Measurements from ENCODE around the gene PPP3CA.
"Not testable (repeated sequence)": the region's sequence is repeated elsewhere in the genome, so short reads cannot be mapped to it uniquely, and the experiment has no call there.

The PPP3CA gene

GRCh38 chr4:101205916-101206315, 141.4 kb downstream of the PPP3CA start:
- DNase-seq = peak; percentile 11

DNA sequence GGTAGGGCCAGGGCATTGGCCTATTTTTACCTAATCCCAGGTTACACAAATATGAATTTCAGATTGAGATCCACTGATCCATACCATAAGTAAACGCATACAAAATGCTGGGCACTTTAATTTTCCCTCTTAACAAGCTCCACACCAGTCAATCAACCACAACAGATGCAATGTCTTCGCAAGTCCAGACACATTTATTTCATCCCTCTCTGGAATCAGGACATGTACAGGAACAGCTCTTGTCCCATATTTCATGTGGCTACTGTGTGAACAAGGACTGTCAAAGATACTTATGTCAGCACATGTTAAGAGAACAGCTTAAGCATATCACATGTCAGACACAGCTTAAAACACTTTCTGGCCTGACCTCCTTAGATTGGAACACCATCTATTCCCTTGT, 145.9 kb downstream of the PPP3CA start:
- DNase-seq = no peak

DNA sequence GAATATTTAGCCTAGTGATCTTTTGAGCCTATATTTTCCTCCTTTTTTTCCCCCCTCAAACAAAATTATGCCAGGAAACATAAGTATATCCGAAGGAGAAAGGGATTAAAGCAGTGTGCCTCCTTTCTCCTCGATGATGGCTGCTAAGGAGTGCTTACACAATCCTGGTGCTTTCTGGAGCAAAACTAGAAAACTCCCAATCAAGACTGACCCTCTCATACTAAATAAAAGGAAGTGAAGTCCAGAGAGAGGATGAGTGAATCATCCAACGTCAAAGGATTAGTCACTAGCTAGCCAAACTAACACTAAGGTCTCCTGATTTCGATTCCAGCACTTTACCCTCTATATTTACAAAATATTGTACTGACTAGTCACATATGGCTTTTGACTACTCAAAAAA, 146.8 kb downstream of the PPP3CA start:
- DNase-seq = no peak

DNA sequence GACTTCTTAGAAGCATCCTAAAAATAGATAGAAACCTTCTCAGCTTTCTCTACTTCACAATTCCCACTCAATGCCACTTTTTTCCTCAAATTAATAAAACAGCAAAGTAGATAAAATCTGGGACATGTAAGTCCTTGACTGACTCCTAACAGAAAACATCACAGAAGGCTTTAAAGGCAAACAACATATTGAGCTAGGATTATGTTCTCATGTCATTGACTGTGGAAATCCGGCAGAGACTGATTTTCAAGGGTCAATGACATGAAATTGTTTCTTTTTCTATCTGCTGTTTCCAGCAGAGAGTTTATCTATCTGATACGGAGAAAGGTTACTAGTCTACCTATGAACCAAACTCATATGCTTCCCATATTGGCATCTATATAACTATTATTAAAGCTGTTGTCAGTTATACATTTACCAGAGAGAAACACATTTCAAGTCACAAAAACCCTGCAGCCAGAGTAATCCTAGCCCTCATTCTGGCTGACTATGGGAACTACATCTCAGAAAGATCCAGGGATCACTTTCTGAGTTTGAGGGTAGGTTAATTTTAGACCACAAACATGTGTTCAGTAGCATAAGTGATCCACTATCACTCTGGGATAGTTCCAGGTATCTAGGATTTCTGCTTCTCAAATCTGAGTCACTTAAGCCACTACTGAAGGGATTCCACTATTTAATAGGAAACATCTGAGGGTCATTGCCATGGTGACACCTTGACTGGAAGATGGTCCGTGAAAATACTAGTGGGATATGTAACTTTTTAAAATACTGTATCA, 147.6 kb downstream of the PPP3CA start:
- DNase-seq = no peak

DNA sequence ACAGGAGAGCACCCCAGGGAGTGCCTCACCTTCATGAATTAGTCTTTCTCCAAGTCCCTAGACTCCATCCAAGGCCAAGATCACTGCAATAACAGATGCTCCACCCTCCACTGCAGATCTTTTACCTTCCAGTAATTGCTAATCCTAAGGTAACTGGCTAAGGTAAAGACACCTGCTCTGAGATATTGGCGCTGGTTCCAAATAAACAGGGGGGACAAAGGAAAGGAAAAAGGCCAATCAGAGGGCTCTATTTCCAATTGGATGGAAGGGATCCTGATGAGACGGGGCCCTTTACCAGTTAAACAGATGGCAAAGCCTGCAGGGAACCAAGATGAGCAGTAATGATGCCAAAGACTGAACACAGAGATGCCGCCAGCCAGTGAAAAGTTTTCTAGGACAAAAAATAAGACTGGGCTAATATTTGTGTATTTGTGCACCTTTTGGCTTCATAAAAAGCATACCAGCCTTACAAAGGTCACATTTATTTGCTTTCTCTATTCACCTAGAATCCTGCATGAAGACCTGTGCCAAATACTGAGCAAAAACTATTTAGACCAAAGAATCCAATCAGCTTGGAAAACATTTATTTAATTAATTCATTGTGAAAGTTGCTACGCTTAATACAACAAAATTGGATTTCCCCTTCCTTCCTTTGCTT, 148.5 kb downstream of the PPP3CA start:
- no peak for DNase-seq

- no peak for DNase-seq
Measured at GRCh38 chr4:101197350-101197749, 150.0 kb downstream of the PPP3CA start.

DNA sequence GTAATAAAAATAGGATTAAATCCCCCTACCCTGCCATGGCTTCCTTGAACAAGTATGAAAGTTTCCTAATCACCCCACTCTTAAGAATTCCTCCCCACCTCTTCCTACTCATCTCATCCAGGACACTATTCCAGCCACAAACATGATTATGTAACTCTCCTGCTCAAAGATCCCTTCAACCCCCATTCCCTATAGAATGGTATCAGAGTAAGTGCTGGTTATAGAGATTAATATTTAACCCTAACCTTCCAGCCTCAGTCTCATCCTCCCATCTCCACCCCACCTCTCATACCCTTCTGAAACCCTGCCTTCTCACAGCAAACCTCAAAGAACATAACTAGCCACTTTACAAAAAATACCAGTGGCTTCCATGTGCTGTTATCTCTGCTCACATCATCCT, 155.1 kb downstream of the PPP3CA start:
- DNase-seq = no peak

DNA sequence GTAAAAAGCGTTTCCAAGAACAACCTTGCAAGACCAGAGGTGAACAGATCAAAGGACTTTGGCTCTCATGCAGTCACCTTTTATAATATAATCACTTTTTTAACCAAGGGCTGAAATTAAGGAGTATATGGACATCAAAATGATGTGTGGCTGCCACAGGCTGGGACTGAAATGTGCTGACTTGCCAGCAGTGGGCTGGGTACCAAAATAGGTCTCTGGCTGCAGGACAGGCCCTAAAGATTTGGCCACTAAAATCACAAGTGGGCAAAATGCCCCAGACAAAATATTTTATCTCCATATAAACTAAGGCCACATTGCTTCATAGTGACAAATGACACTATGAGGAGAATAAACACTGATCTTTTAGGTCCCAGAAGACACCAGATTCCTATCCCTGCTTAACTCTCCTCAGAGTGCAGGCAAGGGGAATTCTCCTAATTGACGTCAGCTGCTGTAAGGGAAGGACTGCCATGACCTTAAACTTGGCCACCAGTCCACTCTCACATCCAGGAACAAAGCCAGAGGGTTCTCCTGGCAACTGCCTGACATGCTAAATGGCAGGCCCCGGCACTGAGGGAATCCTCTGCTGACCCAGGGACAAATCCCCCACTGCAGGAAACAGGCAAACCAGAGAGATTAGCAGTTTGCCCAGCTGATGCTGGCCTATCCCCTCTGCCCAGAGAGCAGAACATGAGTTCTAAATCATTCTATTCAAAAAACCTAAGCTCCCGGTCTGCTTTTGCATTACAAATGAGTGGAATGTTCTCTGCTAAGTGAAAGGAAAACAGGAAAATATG, 155.8 kb downstream of the PPP3CA start:
- DNase-seq = no peak

- DNase-seq = no peak
Measured at GRCh38 chr4:101190751-101191150, 156.6 kb downstream of the PPP3CA start.

DNA sequence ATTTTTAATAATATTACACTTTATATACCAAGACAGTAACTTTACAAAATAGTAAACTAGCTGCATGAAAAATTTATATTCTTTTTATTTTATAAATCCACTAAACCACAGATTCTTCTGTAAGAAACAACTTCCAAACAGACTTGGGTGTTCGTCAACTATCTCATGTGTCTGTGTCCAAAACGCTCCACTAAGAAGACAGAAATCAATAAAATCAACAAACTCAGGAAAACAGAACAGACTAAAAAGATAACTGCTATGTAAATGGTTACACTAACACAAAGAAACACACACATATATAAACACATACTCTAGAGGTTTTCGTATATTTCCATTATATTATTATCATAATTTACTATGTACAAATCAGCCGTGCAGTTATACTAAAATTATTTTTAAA, 158.4 kb downstream of the PPP3CA start:
- no peak for DNase-seq

GRCh38 chr4:101187841-101188240, 159.5 kb downstream of the PPP3CA start:
- no peak for DNase-seq

DNA sequence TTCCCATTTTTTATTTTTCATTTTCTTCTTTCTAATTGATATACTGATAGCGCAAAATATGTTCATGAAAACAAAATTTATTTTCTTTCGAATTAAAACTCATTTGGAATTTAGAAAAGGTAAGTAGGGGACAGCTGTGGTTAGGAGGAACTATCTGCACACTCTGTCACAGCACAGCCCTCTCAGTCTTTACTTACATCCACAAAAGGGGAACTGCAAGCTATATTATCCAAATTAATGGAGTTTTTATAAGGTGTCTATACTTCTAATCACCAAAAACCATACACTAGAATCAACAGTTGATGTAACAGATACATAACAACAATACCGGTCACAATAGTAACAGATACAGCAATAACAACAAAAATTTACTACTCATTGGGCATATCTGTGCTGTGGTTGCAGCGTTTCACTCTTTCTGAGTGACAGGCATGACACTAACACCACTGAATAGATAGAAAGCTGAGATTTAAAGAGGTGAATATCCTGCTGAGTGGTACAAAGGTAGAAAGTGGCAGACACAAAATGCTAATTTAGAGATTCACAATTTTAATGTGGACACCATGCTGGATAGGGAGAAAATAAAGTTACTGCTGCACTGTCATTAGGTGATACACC, 160.7 kb downstream of the PPP3CA start:
- no peak for DNase-seq

DNA sequence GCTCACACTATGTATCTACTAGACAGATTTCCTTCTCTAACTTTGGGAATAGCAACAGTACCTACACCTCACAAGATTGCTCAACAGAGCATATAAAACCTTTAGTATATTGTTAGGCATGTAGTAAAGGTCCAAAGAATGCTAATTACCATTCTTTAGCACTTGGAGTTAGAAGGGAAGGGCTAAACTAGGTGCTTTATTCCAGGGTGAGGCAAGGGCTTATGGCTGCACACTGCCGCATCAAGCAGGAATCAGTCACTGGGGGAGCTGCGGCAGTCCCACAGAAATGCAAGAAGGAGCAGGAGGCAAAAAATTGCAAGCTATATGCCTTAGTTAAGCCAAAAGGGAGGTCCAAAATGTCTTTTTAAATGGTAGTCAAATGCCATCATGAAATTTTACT, 162.7 kb downstream of the PPP3CA start:
- no peak for DNase-seq

DNA sequence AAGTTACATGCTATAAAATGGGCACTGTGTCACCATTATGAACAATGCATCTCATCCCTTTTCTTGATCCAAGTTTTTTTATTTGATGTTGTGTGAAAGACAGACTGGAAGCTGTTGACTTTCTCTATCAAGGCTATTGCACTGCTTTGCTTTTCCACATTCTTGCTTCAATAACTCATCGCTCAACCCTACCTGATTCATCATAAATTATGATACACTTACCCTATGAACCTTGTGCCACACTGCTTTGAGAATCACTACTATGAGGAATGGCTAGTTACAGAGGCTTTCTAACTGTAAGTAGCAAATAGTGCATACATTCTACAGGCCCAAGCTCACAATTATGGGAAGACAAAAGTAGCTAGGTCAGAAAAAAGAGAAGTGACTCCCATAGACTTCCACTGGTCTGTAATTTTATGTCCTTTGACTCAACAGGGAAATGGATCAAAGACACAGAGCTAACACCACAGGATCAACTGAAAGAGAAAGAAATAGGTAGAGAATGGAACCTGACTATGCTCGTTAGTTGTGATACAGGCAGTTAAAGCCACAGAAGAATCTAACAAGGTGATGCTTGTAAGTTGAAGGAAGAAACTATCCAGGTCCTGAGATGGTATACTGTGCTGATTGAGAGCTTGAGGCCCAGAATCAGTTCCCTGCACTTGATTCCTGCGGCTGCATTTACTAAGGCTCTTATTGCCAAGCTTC, 163.5 kb downstream of the PPP3CA start:
- no peak for DNase-seq

DNA sequence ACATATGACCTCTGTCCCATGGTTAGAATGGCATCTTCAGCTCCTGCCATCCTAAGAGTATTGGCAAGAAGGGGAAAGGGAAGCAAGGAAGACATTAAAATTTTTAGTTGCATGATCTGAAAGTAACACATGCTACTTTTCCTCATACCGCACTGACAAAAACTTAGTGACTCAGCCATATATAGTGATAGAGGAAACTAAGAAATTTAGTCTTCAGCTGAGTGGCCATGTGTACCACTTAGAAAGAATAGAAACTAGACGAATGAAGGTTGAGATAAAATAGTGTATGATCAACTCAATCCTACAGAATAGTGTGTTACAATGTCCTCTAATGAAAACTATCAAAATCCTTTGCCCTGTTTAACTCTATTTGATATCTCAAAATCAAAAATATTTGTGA, 164.1 kb downstream of the PPP3CA start:
- DNase-seq = no peak

- not testable (repeated sequence) for DNase-seq
Measured at GRCh38 chr4:101182688-101183087, 164.6 kb downstream of the PPP3CA start.

DNA sequence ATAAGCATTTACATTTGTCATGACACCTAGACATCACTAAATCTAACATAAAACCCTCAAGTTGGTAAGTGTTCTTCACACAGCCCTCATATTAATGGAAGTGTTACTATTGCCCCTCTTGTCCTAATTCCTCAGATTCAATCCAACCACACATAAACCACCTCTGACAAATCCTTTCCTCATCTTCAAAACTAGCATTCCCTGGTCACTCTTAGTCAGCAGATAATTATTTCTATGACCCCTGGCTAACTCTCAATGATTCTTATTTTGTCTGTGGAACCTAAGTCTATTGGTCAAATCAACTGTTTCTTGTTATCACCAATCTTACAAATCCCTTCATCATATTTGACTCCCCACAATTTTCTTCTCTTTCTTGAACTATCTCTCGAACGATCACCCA, 168.6 kb downstream of the PPP3CA start:
- no peak for DNase-seq

GRCh38 chr4:101177154-101177553, 170.2 kb downstream of the PPP3CA start:
- DNase-seq = no peak

- DNase-seq = no peak
Measured at GRCh38 chr4:101175896-101176676, 171.2 kb downstream of the PPP3CA start.

DNA sequence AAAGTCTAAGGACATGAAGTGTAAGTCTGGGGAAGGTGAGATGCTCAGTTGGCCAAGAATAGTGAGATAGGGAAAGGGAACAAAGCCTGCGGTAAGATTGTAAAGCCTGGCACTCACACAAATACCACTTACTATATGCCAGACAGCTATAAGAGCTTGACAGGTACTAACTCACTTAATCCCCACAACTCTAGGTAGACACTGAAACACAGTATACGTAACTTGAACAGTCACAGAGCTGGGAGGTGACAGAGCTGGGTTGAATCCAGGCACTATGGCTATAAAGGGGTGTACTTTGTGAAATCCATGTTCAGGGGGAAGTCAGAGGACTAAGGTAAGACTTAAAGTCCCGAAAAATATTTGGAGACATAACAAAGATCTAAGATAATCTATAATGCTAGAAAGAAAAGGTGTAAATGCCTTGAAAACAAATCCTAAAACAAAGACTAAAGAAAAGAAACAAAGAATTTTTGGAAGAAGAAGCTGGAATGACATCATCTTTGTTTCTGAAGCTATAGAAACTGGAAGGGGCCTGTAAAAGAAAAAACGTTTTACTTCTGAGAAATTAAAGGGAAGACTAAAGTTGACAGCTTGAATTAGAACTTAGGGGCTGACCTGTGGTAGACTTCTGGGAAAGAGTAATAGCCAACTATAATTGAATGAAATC, 172.5 kb downstream of the PPP3CA start:
- DNase-seq = no peak

DNA sequence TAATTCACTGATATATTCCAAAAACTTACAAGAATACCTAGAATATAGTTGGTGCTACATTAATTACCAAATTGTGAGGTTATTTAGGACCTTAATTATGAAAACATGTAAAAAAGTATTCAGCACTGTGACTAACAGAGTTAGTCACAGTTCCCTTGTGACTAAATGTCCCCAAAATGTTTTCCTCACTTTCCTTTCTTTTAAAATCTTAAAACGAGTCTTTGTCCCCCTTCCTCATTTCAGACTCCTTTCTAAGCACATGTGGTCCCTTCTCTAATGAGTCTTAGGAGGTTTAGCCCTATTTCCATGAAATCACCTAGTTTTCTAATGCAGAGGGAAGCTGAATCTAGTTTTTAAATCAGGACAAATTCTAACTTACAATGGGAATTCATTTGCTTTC, 175.0 kb downstream of the PPP3CA start:
- no peak for DNase-seq

All from activated CD4-positive, alpha-beta T cell treated with anti-CD3 and anti-CD28 coated beads, Interleukin-2, amount 50 U/mL, for 1 hour (primary cell).